SK-N-SH (cell line): ENCODE results near the gene FMN1. TPM values are rescaled to one million over a fixed set of nuclear protein-coding genes. Genes with fewer than 3 reads are reported as not detected.
A peak's percentile ranks its signal among the peaks of the same experiment; 100 is the strongest.

Experiments used
- CTCF ChIA-PET: fragments of 300-600, 350-600 bp; formaldehyde crosslinking; extraction: SDS; loops from one replicate; lab custom pipeline; 2021; lab: Yijun Ruan, JAX
- POLR2A ChIA-PET: fragments of 350-600 bp; sonication (Branson Sonifier 250); formaldehyde crosslinking; extraction: SDS; loops from one replicate; lab custom pipeline; 2020; ENCODE audit warnings: antibody characterized with exemption, inconsistent platforms; lab: Yijun Ruan, JAX
- DNase-seq: peaks from one replicate; pipeline ENCODE4 v3.0.0; 2012
- H2AFZ ChIP-seq: fragments of 200-600 bp; sonication (generic); 2 replicates; pipeline ENCODE4 v1.8.1; 2016; ENCODE audit warnings: antibody characterized with exemption, mild to moderate bottlenecking, low read depth
- H3F3A ChIP-seq: fragments of 200-600 bp; sonication (generic); replicated peaks from 2 replicates; pipeline ENCODE3; 2016; ENCODE audit warnings: antibody characterized with exemption, mild to moderate bottlenecking; ENCODE audit not compliant: insufficient read depth
- H3K27ac ChIP-seq, 2 experiments: fragments of 200-500 bp in 1 of 2; fragments of 200-600 bp in 1 of 2; sonication (Bioruptor generic) in 1 of 2; sonication (generic), shearing (Covaris generic) in 1 of 2; 2 replicates each; pipeline versions ENCODE4 v1.5.1 to v1.6.1; 2014 to 2016; ENCODE audit warnings: low read depth in 2 of 2, inconsistent platforms in 1 of 2, low read length in 1 of 2, mild to moderate bottlenecking in 1 of 2, mixed read lengths in 1 of 2
- H3K27me3 ChIP-seq: fragments of 200-600 bp; sonication (generic), shearing (Covaris generic); 2 replicates; pipeline ENCODE4 v1.6.1; 2016; ENCODE audit warnings: mixed run types; ENCODE audit not compliant: insufficient read depth
- H3K36me3 ChIP-seq, 2 experiments: fragments of 200-500 bp in 1 of 2; fragments of 200-600 bp in 1 of 2; sonication (Bioruptor generic) in 1 of 2; sonication (generic) in 1 of 2; replicated peaks in 1 of 2; 2 replicates each; pipeline versions ENCODE3 to v1.5.1; 2014 to 2016; ENCODE audit warnings: low read length in 1 of 2, mild to moderate bottlenecking in 1 of 2; ENCODE audit not compliant: insufficient read depth in 2 of 2, control insufficient read depth in 1 of 2
- H3K4me1 ChIP-seq, 2 experiments: fragments of 200-500 bp in 1 of 2; fragments of 200-600 bp in 1 of 2; sonication (Bioruptor generic) in 1 of 2; sonication (generic), shearing (Covaris generic) in 1 of 2; 2 replicates each; pipeline versions ENCODE4 v1.5.1 to v1.6.1; 2014 to 2016; ENCODE audit warnings: low read depth in 1 of 2, low read length in 1 of 2, mixed run types in 1 of 2; ENCODE audit not compliant: insufficient read depth in 2 of 2, control insufficient read depth in 1 of 2
- H3K4me2 ChIP-seq: fragments of 200-600 bp; sonication (generic), shearing (Covaris generic); 2 replicates; pipeline ENCODE4 v1.6.1; 2017; ENCODE audit warnings: mixed run types
- H3K4me3 ChIP-seq, 2 experiments: fragments of 200-500 bp in 1 of 2; fragments of 200-600 bp in 1 of 2; sonication (Bioruptor generic) in 1 of 2; sonication (generic), shearing (Covaris generic) in 1 of 2; 2 replicates each; pipeline versions ENCODE4 v1.5.1 to v1.8.1; 2014 to 2016; ENCODE audit warnings: low read depth in 2 of 2, inconsistent platforms in 1 of 2, low read length in 1 of 2, mild to moderate bottlenecking in 1 of 2, mixed read lengths in 1 of 2, moderate library complexity in 1 of 2
- H3K79me2 ChIP-seq: fragments of 200-600 bp; sonication (generic); 2 replicates; pipeline ENCODE4 v1.8.1; 2017; ENCODE audit warnings: mild to moderate bottlenecking; ENCODE audit not compliant: insufficient read depth
- H3K9ac ChIP-seq: fragments of 200-600 bp; sonication (generic); 2 replicates; pipeline ENCODE4 v1.6.1; 2017; ENCODE audit warnings: mixed run types
- H3K9me2 ChIP-seq: fragments of 200-600 bp; sonication (generic); 2 replicates; pipeline ENCODE4 v1.6.1; 2017; ENCODE audit warnings: mixed run types
- H3K9me3 ChIP-seq: fragments of 200-600 bp; sonication (generic); 2 replicates; pipeline ENCODE4 v1.6.1; 2017; ENCODE audit warnings: mixed run types, mild to moderate bottlenecking, moderate library complexity
- H4K20me1 ChIP-seq: fragments of 200-600 bp; sonication (generic); 2 replicates; pipeline ENCODE4 v1.6.1; 2017; ENCODE audit warnings: mild to moderate bottlenecking, mixed run types; ENCODE audit not compliant: insufficient read depth
- ELF1 ChIP-seq: IDR thresholded peaks from 2 replicates; pipeline ENCODE4 v1.4.0; 2012
- EP300 ChIP-seq, 2 experiments: IDR thresholded peaks; 2 replicates each; pipeline versions ENCODE4 v1.4.0 to v1.6.1; 2012; ENCODE audit warnings: borderline replicate concordance in 1 of 2, low read depth in 1 of 2, low read length in 1 of 2
- EZH2phosphoT487 ChIP-seq: fragments of 200-600 bp; sonication (generic); IDR thresholded peaks from 2 replicates; pipeline ENCODE4 v1.6.1; 2017; ENCODE audit warnings: low read depth, mixed run types, mild to moderate bottlenecking, antibody characterized with exemption, moderate library complexity, borderline replicate concordance
- FOXM1 ChIP-seq: IDR thresholded peaks from 2 replicates; pipeline ENCODE4 v1.4.0; 2012; ENCODE audit warnings: low read depth, mild to moderate bottlenecking
- GABPA ChIP-seq: IDR thresholded peaks from 2 replicates; pipeline ENCODE4 v1.4.0; 2012; ENCODE audit warnings: low read depth, mild to moderate bottlenecking
- JUND ChIP-seq: IDR thresholded peaks from 2 replicates; pipeline ENCODE4 v1.4.0; 2012
- MEF2A ChIP-seq: IDR thresholded peaks from 2 replicates; pipeline ENCODE4 v1.4.0; 2012; ENCODE audit warnings: low read depth, borderline replicate concordance
- MXI1 ChIP-seq: IDR thresholded peaks from 2 replicates; pipeline ENCODE4 v1.6.1; 2012; ENCODE audit warnings: mild to moderate bottlenecking, low read depth, low read length, improper control_type of control experiment
- NFIC ChIP-seq: IDR thresholded peaks from 2 replicates; pipeline ENCODE4 v1.4.0; 2012; ENCODE audit warnings: borderline replicate concordance
- NRF1 ChIP-seq: IDR thresholded peaks from 2 replicates; pipeline ENCODE4 v1.6.1; 2012; ENCODE audit warnings: low read depth, mild to moderate bottlenecking, low read length
- POLR2AphosphoS5 ChIP-seq: IDR thresholded peaks from 2 replicates; pipeline ENCODE4 v1.6.1; 2012; ENCODE audit warnings: low read depth, low read length
- RCOR1 ChIP-seq: fragments of 150-350 bp; IDR thresholded peaks from 2 replicates; pipeline ENCODE4 v1.6.1; 2017; ENCODE audit warnings: antibody characterized with exemption, low read length
- RXRA ChIP-seq: IDR thresholded peaks from 2 replicates; pipeline ENCODE4 v1.4.0; 2012; ENCODE audit warnings: low read depth, mild to moderate bottlenecking, borderline replicate concordance
- SIN3A ChIP-seq: IDR thresholded peaks from 2 replicates; pipeline ENCODE4 v1.6.1; 2012; ENCODE audit warnings: low read depth, mild to moderate bottlenecking, low read length, moderate library complexity, borderline replicate concordance
- TAF1 ChIP-seq: IDR thresholded peaks from 2 replicates; pipeline ENCODE4 v1.6.1; 2012; ENCODE audit warnings: low read depth, mild to moderate bottlenecking, low read length, moderate library complexity, borderline replicate concordance
- TCF12 ChIP-seq: IDR thresholded peaks from 2 replicates; pipeline ENCODE4 v1.4.0; 2012
- TEAD4 ChIP-seq: IDR thresholded peaks from 2 replicates; pipeline ENCODE4 v1.4.0; 2012; ENCODE audit warnings: mild to moderate bottlenecking, borderline replicate concordance; ENCODE audit not compliant: insufficient read depth
- YY1 ChIP-seq: IDR thresholded peaks from 2 replicates; pipeline ENCODE4 v1.4.0; 2012; ENCODE audit warnings: low read depth, mild to moderate bottlenecking
- WGBS: methylation state at CpG from one replicate; pipeline ENCODE4 v1.1.6; 2017; ENCODE audit warnings: low lambda C conversion rate; 5-methylcytosine and 5-hydroxymethylcytosine counted together
- polyA plus RNA-seq, 3 experiments: library from polyadenylated mRNA; depleted of rRNA; stranded (reverse); fragments of >200 nt; gene quantifications; 2 replicates each; pipeline ENCODE4 v1.2.3, GENCODE V29; 2012
- TF ChIP-seq, protein P1 (sequence below): IDR thresholded peaks from 2 replicates; pipeline ENCODE4; 2012
- TF ChIP-seq, protein P2 (sequence below): fragments of 150-350 bp; IDR thresholded peaks from 2 replicates; pipeline ENCODE4 v1.6.1; 2017; ENCODE audit warnings: antibody characterized with exemption, low read length, low read depth, borderline replicate concordance
- TF ChIP-seq, protein P3 (sequence below): IDR thresholded peaks from 2 replicates; pipeline ENCODE4 v1.4.0; 2012; ENCODE audit warnings: low read depth
- TF ChIP-seq, protein P4 (sequence below): fragments of 200-600 bp; sonication (generic); IDR thresholded peaks from 2 replicates; pipeline ENCODE4 v1.6.1; 2017; ENCODE audit warnings: antibody characterized with exemption, mild to moderate bottlenecking, moderate library complexity
- TF ChIP-seq, protein P5 (sequence below): IDR thresholded peaks from 2 replicates; pipeline ENCODE4 v1.4.0; 2012; ENCODE audit warnings: low read depth, borderline replicate concordance

FMN1 gene
- polyA plus RNA-seq, 1 of the 3 experiments (the other 2 are of a cell fraction) = 9.1 TPM

DNA sequence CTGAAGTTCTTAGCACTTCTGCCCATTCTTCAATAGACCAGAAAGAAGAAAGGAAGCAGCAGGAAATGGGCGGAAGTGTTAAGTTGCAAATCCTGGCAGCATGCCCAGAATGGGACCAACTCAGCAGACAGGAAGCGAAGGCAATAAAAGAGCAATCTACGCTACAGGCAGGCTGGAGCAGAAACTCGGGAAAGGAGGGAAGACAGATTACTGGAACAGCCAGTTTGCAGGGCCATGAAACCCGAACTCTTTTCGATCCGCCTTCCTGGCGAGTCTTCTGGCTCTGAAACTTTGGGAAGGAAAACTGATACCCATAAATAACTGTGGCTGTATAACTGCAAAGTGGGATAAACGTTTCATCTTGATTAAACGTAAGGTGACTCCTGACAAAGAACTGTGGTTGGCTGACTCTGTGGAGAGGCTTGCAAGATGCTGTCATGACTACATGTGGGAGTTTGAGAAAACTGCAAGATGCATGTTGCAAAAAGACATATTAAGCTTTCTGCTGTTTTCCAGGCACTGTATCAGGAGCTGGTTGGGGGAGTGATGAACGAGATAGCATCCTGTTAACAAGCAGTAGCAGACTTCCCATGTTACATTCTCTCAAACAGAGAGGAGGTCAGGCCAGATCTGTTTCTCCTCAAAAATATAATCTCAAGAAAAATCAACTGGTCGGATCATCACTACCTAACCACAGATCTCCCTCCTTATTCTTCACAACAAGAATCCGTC is 67.8 kb downstream of the FMN1 start:
- DNase-seq = peak; percentile 36
- Histone ChIP-seq H3K79me2 (peaks cover 95% of the 10 kb centered on the region), H3K9ac (peak overlapping the region; percentile 46), H3K4me1 (peaks cover 20 to 24% of the 10 kb centered on the region in 2 experiments), H2AFZ (no peak overlapping the region), H3K36me3 (peaks cover 2 to 40% of the 10 kb centered on the region in 2 experiments), H3K4me2 (peak overlapping the region; percentile 62), H3K27ac (peak overlapping the region; percentile 89 to 92), H3F3A (peaks cover 57% of the 10 kb centered on the region), H4K20me1 (peaks cover 6% of the 10 kb centered on the region; the same call in 1 of the 2 replicates), H3K9me2 (no peaks in the 10 kb centered on the region), H3K4me3 (peak overlapping the region; percentile 13 to 40; a peak in 3 of 4 replicates), H3K27me3 (no peaks in the 10 kb centered on the region), H3K9me3 (no peaks in the 10 kb centered on the region)
- ChIA-PET POLR2A (no interaction called here), CTCF (interaction anchor here (1.1 kb wide), 2 partner anchors 9 to 40 kb away, joined by 3 to 5 read pairs; no protein-coding TSS in a partner anchor)
- TF ChIP-seq, protein P1, sequence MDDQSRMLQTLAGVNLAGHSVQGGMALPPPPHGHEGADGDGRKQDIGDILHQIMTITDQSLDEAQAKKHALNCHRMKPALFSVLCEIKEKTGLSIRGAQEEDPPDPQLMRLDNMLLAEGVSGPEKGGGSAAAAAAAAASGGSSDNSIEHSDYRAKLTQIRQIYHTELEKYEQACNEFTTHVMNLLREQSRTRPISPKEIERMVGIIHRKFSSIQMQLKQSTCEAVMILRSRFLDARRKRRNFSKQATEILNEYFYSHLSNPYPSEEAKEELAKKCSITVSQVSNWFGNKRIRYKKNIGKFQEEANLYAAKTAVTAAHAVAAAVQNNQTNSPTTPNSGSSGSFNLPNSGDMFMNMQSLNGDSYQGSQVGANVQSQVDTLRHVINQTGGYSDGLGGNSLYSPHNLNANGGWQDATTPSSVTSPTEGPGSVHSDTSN = peak; percentile 66
- TF ChIP-seq, protein P2, sequence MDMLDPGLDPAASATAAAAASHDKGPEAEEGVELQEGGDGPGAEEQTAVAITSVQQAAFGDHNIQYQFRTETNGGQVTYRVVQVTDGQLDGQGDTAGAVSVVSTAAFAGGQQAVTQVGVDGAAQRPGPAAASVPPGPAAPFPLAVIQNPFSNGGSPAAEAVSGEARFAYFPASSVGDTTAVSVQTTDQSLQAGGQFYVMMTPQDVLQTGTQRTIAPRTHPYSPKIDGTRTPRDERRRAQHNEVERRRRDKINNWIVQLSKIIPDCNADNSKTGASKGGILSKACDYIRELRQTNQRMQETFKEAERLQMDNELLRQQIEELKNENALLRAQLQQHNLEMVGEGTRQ = no peak
- TF ChIP-seq YY1 (0 out of 2 replicates have a peak, but pooled peaks have one; percentile 44), EP300 (IDR thresholded peaks at IDR 0.05; ENCODE audit: borderline replicate concordance in 1 of 2, low read depth in 1 of 2, low read length in 1 of 2) (peak in 1 of 2 experiments; percentile 83; a peak in 2 of 4 replicates), MXI1 (no peak), POLR2AphosphoS5 (peak; percentile 66; the same call in 1 of the 2 replicates), EZH2phosphoT487 (no peak), TEAD4 (peak; percentile 13), TCF12 (peak; percentile 53), RXRA (peak; percentile 22; the same call in 1 of the 2 replicates), NFIC (peak; percentile 96), RCOR1 (peak; percentile 28; the same call in 1 of the 2 replicates), JUND (peak; percentile 59; the same call in 1 of the 2 replicates), FOXM1 (no peak; the same call in 1 of the 2 replicates), ELF1 (peak; percentile 64), GABPA (peak; percentile 62), TAF1 (peak; percentile 53; the same call in 1 of the 2 replicates), MEF2A (0 out of 2 replicates have a peak, but pooled peaks have one; percentile 35), NRF1 (no peak), SIN3A (peak; percentile 44; the same call in 1 of the 2 replicates)
- TF ChIP-seq, protein P3, sequence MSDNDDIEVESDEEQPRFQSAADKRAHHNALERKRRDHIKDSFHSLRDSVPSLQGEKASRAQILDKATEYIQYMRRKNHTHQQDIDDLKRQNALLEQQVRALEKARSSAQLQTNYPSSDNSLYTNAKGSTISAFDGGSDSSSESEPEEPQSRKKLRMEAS = peak; percentile 77
- TF ChIP-seq, protein P4, sequence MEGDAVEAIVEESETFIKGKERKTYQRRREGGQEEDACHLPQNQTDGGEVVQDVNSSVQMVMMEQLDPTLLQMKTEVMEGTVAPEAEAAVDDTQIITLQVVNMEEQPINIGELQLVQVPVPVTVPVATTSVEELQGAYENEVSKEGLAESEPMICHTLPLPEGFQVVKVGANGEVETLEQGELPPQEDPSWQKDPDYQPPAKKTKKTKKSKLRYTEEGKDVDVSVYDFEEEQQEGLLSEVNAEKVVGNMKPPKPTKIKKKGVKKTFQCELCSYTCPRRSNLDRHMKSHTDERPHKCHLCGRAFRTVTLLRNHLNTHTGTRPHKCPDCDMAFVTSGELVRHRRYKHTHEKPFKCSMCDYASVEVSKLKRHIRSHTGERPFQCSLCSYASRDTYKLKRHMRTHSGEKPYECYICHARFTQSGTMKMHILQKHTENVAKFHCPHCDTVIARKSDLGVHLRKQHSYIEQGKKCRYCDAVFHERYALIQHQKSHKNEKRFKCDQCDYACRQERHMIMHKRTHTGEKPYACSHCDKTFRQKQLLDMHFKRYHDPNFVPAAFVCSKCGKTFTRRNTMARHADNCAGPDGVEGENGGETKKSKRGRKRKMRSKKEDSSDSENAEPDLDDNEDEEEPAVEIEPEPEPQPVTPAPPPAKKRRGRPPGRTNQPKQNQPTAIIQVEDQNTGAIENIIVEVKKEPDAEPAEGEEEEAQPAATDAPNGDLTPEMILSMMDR = no peak
- TF ChIP-seq, protein P5, sequence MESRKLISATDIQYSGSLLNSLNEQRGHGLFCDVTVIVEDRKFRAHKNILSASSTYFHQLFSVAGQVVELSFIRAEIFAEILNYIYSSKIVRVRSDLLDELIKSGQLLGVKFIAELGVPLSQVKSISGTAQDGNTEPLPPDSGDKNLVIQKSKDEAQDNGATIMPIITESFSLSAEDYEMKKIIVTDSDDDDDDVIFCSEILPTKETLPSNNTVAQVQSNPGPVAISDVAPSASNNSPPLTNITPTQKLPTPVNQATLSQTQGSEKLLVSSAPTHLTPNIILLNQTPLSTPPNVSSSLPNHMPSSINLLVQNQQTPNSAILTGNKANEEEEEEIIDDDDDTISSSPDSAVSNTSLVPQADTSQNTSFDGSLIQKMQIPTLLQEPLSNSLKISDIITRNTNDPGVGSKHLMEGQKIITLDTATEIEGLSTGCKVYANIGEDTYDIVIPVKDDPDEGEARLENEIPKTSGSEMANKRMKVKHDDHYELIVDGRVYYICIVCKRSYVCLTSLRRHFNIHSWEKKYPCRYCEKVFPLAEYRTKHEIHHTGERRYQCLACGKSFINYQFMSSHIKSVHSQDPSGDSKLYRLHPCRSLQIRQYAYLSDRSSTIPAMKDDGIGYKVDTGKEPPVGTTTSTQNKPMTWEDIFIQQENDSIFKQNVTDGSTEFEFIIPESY = peak; percentile 85; the same call in 1 of the 2 replicates
- WGBS = 15% methylated on average over 13 of the region's 13 CpGs
